GM18505 (cell line): ENCODE data around the gene DPP10.

ENCODE experiments used
- ATAC-seq: cut with Tn5 transposase; IDR thresholded peaks from one replicate; pipeline ENCODE4 v1.9.1; 2021; ENCODE audit not compliant: unreplicated experiment
- POLR2A ChIP-seq: IDR thresholded peaks from 4 replicates; pipeline ENCODE4 v1.6.1; 2011; ENCODE audit warnings: borderline replicate concordance; ENCODE audit not compliant: insufficient read depth, insufficient read length; ENCODE audit errors: extremely low read depth

Gene DPP10

DNA sequence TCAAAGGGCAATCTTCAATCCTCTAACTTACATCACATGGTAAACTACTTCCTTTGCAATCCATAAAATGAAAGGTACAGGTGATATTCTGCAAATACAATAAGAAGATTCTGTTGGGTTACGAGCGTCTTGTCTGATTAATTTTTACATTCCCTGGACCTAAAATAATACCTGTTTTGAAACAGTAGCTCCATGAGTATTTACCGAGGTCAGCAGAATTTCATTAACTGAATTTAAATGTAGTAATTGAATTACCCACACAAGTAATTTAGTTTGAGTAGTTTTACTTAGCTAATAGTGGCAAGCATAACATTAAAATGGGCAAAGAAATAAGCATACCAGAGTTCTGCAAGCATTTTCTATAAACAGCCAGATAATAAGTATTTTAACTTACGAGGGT, 652.0 kb downstream of the DPP10 start:
- no peak for TF ChIP-seq POLR2A
- no peak for ATAC-seq

DNA sequence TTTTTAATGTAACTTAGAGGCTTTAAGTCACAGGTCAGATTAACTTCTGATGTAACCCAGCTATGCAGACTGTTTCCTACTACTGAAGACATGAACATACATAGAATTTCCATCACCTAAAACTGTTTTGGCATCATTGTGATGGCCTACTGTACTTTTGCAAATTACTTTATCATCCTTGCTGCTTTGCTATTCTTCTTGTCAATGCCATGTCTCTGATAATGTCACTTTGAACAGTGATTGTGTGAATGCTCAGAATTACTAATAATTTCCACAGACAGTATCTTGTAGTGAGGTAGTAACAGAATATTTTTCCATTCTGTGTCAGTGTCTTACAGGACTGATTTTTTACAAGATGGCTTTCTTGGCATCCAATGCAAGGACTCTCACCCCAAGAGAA, 663.5 kb downstream of the DPP10 start:
- TF ChIP-seq POLR2A, result no peak
- no peak for ATAC-seq

DNA sequence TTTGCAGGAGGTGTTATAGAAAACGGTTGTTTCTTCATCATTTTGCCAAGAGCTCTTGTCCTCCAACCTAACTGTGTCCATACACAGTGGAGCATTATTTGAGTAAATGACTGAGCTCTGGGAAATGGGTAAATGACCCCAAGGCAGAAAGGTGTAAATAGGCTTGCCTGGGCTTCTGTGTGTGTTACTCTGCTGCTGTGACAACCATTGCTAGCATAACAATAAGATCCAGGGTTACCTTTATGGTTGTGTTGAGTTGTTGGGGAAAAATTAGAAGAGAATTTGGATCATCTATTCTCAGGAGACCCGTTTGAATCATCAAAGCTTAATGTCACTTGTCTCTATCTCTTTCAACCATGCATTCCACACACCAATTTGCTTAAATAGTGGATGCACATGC, 672.7 kb downstream of the DPP10 start:
- no peak for ATAC-seq
- no peak for TF ChIP-seq POLR2A

DNA sequence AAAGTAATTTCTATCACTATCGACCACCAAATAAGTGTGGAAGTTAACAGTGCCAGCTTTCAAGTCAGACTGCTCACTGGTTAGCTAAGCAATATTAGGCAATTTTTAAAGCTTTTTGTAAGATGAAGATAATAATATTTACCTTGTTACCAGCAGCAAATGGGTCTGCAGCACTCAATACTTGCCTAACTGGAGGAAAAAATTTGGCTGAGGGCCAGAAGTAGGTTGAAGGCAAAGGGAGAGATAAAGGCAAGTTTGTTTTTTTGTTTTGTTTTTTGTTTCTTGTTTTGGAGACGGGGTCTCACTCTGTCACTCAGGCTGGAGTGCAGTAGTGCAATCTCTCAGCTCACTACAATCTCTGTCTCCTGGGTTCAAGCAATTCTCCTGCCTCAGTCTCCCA, 675.9 kb downstream of the DPP10 start:
- no peak for TF ChIP-seq POLR2A
- no peak for ATAC-seq

DNA sequence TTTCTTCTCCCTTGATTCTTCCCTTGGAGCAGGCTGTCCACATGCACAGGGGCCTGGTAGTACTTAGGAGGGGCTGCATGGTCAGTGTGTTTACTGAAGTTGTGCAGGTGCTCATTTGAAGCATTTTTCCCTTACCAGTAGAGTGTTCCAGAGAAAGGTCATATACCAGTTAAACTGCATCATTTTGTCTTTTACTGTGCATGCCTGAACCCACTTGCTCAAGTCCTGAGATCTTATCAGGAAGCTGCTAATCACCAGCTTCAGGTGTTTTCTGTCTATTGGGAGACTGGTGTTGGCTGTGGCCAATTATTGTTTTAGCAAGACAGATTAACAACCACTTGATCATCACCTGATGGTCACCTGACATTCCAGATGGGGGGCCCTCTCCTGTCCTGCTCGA, 676.6 kb downstream of the DPP10 start:
- TF ChIP-seq POLR2A, result no peak
- ATAC-seq, result no peak

DNA sequence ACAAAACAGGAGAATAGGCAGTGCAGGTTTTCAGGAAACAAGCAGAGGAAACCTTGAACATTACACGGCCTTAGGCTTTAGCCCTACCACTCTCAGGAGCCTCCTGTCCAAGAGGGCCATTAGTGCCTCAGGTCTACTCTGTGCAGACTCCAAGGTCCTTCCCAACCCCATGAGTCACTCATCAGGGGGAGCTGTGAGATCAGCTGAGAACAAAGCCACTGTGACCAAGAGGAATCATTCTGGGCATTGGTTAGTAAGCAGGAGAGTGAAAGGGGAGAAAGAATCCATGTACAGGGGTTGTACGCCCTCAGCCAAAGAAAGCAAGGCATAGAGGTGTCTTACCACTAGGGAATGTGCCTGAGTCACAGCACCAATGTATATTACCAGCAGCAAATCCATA, 680.3 kb downstream of the DPP10 start:
- ATAC-seq, result no peak

DNA sequence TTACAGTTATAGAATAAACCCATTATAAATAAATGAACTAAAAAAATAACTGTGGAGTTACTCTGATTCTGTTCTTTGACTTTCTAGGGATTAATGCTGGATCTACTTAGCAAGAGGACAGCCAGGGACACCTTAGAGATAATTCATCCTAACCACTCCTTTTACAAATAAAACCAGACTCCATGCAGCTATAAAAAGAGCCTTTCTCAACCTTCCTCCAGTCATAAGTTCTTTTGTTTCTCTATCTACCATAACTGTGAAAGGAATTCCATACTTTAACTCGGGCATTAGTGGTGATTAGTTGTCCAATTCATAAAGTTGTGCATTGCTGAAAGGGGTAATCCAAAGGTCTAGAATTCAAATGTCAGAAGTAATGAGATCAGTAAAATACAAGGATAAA, 682.4 kb downstream of the DPP10 start:
- no peak for TF ChIP-seq POLR2A
- ATAC-seq, result no peak

More for the DNA sequence above, 680.3 kb downstream of the DPP10 start:
- no peak for TF ChIP-seq POLR2A

DNA sequence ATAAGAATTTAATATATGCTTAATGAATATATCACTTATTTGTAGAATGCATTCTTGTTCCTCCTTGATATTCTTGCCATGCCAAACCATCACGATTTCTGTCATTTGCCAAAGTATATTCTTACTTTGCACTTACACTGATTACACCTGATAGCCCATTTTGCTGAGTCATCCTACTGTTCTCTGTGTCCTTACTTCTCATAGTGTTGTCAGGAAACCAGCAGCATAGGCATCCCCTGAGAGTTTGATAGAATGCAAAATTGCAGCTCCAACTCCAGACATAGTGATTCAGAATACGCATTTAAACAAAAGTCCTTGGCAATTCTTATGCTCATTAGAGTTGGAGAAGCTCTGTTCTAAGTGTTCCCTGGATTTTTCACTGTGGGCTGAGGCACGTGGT, 687.1 kb downstream of the DPP10 start:
- no peak for ATAC-seq
- TF ChIP-seq POLR2A, result no peak

DNA sequence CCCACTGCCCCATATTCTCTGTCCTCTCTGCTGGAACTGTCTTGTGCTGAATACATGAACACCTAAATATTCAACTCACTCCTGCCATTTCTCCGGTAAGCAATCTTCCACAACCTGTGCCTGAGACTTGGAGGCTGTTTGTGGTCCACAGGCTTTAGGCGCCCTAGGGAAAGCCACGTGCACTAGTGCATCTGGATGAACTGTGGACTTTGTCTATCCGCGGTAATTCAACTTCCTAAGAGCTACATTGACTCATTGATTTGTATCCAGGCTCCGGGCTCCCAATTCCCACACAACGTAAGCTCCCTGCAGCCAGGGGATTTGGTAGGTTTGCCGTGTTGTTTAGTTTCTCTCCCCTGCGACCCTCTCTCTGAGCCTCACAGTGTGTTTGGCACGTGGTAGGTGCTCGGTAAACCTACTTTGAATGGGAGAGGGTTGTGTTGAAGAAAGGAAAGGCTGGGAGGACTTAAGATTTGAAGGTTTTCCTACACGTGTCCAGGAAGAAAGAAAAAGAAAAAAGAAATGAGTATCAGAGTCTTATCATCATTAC, 718.2 kb downstream of the DPP10 start:
- no peak for ATAC-seq
- TF ChIP-seq POLR2A, result no peak

DNA sequence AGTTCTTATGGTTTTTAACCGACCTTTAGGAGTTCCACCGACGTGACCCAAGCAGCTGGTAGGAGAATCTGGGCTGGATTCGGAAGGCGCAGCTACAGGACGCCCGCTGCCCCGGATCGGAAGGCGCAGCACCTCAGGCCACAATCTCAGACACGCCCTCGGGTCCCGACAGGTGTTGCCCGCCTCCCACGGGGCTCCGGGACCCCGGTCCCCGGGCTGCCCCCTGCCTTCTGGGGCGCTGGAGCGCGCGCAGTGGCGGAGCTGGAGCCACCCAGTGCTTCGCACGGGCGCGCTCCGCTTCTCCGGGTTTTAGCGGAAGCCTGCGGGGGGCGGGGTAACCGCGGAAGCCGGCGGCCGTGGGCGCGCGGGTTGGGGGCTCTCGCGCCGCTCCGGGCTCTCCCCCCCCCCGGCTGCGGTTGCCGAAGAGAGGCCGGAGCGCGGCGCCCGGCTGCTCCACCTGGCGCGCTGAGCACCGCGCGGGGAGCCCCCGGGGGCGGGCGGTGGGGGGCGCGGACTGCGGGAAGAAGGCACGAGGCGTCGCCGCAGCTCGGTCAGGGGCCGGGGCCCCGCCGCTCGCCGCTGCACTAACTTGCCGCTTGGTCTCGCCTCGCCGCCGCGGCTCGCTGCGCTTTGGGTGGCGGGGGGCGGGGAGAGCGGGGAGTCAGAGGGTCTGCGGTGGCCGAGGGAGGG, 718.8 kb downstream of the DPP10 start:
- no peak for TF ChIP-seq POLR2A
- no peak for ATAC-seq

DNA sequence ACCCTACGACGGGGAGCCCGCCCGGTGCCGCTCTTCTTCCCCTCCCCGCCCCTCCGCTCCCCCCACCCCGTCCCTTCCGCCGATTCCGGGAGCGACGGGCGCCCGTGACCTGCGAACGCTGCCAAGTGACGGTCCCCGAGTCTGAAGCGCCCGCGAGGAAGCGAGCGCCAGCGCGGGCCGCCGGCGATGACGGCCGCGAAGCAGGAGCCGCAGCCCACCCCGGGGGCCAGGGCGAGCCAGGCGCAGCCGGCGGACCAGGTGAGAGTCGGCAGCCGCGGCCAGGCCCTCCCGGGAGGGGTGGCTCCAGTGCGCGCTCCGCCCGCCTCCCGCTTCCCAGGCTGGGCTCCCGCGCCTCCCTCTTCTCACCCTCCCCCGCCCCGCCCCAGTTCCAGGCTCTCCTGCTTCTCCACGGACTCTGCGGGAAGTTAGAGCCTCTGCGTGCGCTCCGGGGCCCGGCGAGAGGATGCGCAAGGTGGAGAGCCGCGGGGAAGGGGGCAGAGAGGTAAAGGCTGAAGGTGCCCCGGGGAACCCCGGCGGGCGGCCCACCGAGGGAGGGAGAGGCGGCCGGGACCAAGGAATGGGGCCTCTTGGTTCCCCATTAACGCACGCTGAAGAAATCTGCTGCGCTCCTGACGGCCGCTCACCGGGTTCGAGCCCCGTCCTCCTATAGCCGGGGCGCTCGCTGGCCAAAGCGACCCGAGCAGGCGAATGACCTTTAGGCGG, 719.5 kb downstream of the DPP10 start:
- no peak for ATAC-seq
- no peak for TF ChIP-seq POLR2A

DNA sequence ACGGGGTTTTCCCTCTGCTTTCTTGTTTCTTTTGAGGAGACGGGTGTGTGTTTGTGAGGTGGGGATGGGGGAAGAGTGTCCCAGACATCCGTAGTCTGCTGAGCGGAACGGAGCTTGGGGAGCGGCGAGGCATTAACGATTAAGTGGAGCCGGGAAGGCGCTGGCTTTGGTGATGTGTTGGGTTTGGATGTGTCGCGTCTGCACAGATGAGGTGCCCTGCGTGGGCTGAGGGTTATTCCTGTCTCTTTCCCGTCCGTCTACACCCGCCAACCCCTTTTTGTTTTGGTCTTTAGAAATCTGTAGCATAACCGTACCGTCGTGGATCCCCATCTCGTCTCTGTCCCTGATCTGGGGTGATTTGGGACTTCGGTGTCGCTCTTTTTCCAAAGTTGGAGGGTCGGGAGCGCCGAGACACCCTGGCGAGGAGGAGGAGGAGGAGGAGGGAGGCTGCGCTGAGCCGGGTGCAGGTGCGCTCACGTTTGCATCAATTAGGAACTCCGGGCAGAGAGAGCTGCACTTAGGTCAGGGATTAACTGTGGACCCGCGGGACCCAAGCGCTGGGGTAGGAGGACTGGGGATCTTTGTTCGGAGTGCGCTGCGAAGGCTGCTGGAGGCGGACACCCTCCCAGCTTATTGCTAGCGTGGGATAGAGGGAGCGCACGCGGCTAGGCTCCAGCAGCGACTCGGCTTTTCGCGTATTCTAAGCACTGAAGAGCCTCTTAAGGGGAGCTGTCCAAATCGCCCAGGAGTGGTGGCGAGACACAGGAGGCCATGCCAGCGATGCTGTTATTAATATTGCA, 720.3 kb downstream of the DPP10 start:
- no peak for TF ChIP-seq POLR2A
- ATAC-seq, result no peak

DNA sequence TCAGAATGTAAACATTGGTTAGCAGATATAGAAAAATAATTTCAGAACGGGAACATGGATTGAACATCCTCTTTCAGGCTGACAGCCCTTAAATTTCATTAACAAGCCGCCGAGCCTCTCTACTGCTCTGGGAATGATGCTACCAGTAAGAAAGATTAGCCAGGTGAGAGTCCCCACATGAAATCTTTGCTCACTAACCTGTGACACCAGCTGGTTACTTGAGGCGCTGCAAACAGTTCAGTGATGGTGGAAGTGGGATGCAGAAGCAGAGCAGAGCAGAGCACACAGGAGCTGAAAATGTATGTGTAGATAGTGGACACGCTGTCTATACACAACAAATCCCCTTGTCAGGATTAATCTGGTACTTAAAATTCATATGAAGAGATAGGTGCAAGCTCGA, 721.1 kb downstream of the DPP10 start:
- no peak for TF ChIP-seq POLR2A
- ATAC-seq, result no peak

DNA sequence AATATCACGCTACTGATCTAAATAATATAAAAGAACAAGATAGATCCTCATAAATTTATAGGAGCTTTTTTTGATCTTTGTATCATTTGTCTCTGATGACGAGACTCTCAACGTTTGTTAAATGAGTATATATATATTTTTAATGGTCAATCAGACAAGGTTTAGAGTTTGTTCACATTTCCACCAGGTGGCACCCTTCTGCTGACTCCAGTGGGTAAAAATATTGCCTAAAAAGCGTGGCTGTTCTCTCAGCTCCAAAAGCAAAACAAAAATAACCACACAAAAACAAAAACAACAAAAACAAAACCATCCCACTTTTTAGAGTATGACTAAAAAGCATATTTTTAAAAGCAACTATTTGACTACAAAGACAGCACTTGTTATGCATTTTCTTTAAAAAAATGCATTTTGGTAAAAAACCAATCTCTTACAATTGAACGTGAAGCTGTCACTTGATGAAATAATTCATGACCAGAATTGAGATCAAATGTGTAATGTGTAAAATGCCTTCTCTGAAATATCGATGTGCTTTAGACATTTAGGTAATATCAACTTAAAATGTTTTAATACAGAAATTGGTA, 723.2 kb downstream of the DPP10 start:
- ATAC-seq, result no peak
- no peak for TF ChIP-seq POLR2A

DNA sequence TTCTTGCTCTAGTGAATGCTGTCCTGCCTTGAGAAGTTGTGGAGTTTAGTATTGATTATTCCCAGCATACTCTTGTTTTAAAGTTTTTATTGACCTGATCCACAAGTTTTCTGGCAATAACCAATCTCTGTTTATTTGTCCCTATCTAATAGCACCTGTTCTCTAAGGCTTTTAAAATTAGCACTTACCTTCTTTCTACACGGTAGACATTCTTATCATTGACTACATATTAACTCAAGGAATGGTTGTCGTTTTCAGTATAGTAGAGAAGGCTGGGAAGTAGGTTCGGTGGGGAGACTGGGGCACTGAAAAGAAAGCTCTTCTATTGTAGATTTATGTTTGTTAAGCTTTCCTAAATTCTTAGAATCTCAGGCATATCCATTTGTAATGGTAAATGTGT, 726.0 kb downstream of the DPP10 start:
- no peak for TF ChIP-seq POLR2A
- no peak for ATAC-seq
